Endothelial cell of umbilical vein (primary cell): ENCODE results near the gene HGFAC.

Experiments used
- POLR2A ChIP-seq: IDR thresholded peaks from 2 replicates; pipeline ENCODE4 v1.6.1; 2012; ENCODE audit warnings: low read depth, mild to moderate bottlenecking, control low read depth, low read length
- POLR2AphosphoS5 ChIP-seq: IDR thresholded peaks from 2 replicates; pipeline ENCODE4 v1.6.1; 2012; ENCODE audit warnings: low read depth, mild to moderate bottlenecking, control low read depth, low read length, moderate library complexity; ENCODE audit not compliant: insufficient read depth
- TF ChIP-seq, protein P1 (sequence below), 2 donors: IDR thresholded peaks; 1 replicate in 1 of 2; 2 replicates in 1 of 2; pipeline ENCODE4 v1.5.1; 2011; ENCODE audit warnings: low read length in 2 of 2, mild to moderate bottlenecking in 2 of 2, moderate library complexity in 2 of 2, control low read depth in 1 of 2, inconsistent platforms in 1 of 2, low read depth in 1 of 2; ENCODE audit not compliant: insufficient read depth in 1 of 2; ENCODE audit errors: extremely low read depth in 1 of 2
- TF ChIP-seq, protein P2 (sequence below): IDR thresholded peaks from 2 replicates; pipeline ENCODE4 v1.6.1; 2011; ENCODE audit not compliant: insufficient read depth, insufficient read length

- TF ChIP-seq, protein P1, sequence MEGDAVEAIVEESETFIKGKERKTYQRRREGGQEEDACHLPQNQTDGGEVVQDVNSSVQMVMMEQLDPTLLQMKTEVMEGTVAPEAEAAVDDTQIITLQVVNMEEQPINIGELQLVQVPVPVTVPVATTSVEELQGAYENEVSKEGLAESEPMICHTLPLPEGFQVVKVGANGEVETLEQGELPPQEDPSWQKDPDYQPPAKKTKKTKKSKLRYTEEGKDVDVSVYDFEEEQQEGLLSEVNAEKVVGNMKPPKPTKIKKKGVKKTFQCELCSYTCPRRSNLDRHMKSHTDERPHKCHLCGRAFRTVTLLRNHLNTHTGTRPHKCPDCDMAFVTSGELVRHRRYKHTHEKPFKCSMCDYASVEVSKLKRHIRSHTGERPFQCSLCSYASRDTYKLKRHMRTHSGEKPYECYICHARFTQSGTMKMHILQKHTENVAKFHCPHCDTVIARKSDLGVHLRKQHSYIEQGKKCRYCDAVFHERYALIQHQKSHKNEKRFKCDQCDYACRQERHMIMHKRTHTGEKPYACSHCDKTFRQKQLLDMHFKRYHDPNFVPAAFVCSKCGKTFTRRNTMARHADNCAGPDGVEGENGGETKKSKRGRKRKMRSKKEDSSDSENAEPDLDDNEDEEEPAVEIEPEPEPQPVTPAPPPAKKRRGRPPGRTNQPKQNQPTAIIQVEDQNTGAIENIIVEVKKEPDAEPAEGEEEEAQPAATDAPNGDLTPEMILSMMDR (IDR thresholded peaks at IDR 0.05; ENCODE audit: extremely low read depth in 1 of 2, insufficient read depth in 1 of 2, low read depth in 1 of 2, low read length in 2 of 2), result no peak
- TF ChIP-seq POLR2AphosphoS5 (no peak), POLR2A (no peak)
- TF ChIP-seq, protein P2, sequence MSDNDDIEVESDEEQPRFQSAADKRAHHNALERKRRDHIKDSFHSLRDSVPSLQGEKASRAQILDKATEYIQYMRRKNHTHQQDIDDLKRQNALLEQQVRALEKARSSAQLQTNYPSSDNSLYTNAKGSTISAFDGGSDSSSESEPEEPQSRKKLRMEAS, result no peak
These were observed 31.2 kb upstream of the HGFAC start for GRCh38 chr4:3410401-3411135.
